ENCODE measurements around the gene GNAQ. TPM values are rescaled to one million over a fixed set of nuclear protein-coding genes. Genes with fewer than 3 reads are reported as not detected.

GNAQ gene
- total and polyA plus RNA-seq, 4 donors, result 21.9 to 84.2 (median 53.1) TPM

DNA sequence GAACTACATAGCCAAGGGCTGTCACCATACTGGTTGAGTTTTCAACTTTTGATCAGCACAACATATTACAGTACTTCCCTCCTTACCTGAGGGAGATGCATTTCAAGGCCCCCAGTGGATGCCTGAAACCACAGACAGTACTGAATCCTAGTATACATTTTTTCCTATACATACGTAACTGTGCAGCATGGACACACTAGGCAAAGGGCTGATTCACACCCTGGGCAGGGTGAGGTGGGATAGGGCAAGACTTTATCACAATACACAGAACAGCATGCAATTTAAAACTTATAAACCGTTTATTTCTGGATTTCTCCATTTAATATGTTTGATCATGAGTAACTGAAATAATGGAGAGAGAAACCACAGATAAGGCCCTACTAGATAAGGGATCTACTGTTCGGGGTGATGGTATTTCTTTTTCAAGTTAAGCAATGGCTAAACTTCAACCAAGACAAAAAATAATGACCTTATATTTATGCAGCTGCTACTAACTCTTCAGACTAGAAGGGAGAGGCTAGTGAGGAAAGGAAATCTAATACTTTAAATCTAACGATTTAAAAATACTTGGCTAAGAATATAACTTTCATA lies 196.6 kb downstream of the GNAQ start:
- Histone ChIP-seq H3K36me3 (ENCODE audit: control insufficient read depth in 1 of 2, insufficient read depth in 2 of 2, low read length in 1 of 2) (no peaks in the 10 kb centered on the region), H3K9me3 (ENCODE audit: control insufficient read depth, low read length) (no peaks in the 10 kb centered on the region), H3K27me3 (ENCODE audit: control insufficient read depth in 1 of 2, insufficient read depth in 2 of 2, low read length in 1 of 2) (no peaks in the 10 kb centered on the region), H3K27ac (ENCODE audit: low read depth in 1 of 2, low read length in 2 of 2) (no peak overlapping the region), H3K4me3 (ENCODE audit: low read length in 2 of 2) (no peak overlapping the region), H3K4me1 (ENCODE audit: control insufficient read depth in 1 of 2, insufficient read depth in 2 of 2, low read length in 2 of 2) (peaks cover 3 to 11% of the 10 kb centered on the region in 2 donors)
- intact Hi-C loops (cut with DNase I), result loop anchor here in 1 of 2 donors (5.0 kb wide), 1 partner anchor 192 kb away; no protein-coding TSS in a partner anchor
- 39 to 53% methylated on average over 4 of the region's 4 CpGs for WGBS, 2 donors
- no peak for DNase-seq
- no peak for ATAC-seq (ENCODE audit: low FRiP score)

DNA sequence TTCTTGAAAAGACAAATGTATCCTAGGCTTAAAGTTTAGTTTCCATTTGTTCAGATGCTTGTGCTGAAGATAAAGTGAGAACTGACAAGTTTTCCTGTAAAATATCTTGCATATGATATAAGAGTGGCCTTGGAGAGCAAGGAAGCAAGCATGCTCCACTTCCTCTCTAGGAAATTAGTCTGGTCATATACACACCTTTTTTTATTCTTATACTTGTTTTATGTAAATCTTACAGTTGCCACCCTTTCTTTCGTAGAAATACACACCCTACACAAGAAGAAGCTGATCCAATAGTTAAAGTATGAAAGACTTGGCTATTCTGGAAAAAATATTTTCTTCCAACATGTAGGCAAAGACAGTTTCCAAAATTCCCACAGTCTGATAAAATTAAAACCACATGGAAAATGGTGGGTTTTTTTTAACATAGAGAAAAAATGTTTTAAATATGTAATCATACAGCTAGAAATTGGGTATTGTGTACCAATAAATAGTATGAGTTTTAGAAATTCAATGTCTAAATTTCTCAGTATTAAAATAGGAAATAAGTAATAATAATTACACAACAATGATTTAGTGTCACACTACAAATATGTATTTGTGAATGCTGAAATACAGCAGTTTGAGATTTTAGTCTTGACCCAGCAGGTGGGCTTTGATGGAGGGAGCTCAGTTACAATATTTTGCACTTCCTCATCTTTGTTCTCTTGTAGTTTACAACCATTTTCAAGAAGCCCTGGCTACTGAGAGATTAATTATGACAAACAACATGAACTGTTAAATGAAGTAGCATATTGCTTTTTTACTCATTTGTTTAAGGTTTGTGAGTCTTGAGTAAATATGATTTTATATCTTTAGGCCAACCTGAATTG lies 197.8 kb downstream of the GNAQ start:
- Histone ChIP-seq H3K4me3 (ENCODE audit: low read length in 2 of 2) (no peak overlapping the region), H3K4me1 (ENCODE audit: control insufficient read depth in 1 of 2, insufficient read depth in 2 of 2, low read length in 2 of 2) (peaks cover 0 to 8% of the 10 kb centered on the region in 2 donors), H3K27ac (ENCODE audit: low read depth in 1 of 2, low read length in 2 of 2) (peak overlapping the region in 1 of 2 donors; percentile 67), H3K36me3 (ENCODE audit: control insufficient read depth in 1 of 2, insufficient read depth in 2 of 2, low read length in 1 of 2) (no peaks in the 10 kb centered on the region), H3K9me3 (ENCODE audit: control insufficient read depth, low read length) (no peaks in the 10 kb centered on the region), H3K27me3 (ENCODE audit: control insufficient read depth in 1 of 2, insufficient read depth in 2 of 2, low read length in 1 of 2) (no peaks in the 10 kb centered on the region)
- ATAC-seq (ENCODE audit: low FRiP score) (no peak), DNase-seq (no peak)
- intact Hi-C loops (cut with DNase I), result loop anchor here in 1 of 2 donors (5.0 kb wide), 1 partner anchor 194 kb away; no protein-coding TSS in a partner anchor
- WGBS, 2 donors, result 0 to 2% methylated on average over 1 of the region's 1 CpG

DNA sequence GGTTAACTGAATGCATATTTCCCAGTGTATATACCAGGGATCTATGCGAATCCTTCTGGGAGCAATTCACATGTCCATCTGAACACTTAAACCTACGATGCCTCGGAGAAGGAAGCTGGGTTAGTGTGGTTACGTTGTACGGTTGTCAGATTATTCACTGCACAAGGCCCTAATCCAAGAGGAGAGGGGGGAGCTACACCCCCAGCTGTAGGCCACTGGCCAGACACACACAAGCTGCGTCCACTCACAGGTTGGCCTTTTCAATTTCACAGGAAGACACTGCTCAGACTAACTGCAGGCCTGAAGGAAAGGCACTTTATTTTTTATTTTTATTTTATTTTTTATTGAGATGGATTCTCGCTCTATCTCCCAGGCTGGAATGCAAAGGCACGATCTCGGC lies 199.0 kb downstream of the GNAQ start:
- ATAC-seq (ENCODE audit: low FRiP score) (no peak), DNase-seq (no peak)
- Histone ChIP-seq H3K36me3 (ENCODE audit: control insufficient read depth in 1 of 2, insufficient read depth in 2 of 2, low read length in 1 of 2) (no peaks in the 10 kb centered on the region), H3K4me3 (ENCODE audit: low read length in 2 of 2) (no peak overlapping the region), H3K27me3 (ENCODE audit: control insufficient read depth in 1 of 2, insufficient read depth in 2 of 2, low read length in 1 of 2) (no peaks in the 10 kb centered on the region), H3K9me3 (ENCODE audit: control insufficient read depth, low read length) (no peaks in the 10 kb centered on the region), H3K4me1 (ENCODE audit: control insufficient read depth in 1 of 2, insufficient read depth in 2 of 2, low read length in 2 of 2) (peaks cover 0 to 8% of the 10 kb centered on the region in 2 donors), H3K27ac (ENCODE audit: low read depth in 1 of 2, low read length in 2 of 2) (peak overlapping the region in 1 of 2 donors; percentile 42)
- intact Hi-C loops (cut with DNase I), result loop anchor here in 1 of 2 donors (5.0 kb wide), 1 partner anchor 195 kb away; no protein-coding TSS in a partner anchor
- WGBS, 2 donors, result 47 to 50% methylated on average over 9 of the region's 9 CpGs

DNA sequence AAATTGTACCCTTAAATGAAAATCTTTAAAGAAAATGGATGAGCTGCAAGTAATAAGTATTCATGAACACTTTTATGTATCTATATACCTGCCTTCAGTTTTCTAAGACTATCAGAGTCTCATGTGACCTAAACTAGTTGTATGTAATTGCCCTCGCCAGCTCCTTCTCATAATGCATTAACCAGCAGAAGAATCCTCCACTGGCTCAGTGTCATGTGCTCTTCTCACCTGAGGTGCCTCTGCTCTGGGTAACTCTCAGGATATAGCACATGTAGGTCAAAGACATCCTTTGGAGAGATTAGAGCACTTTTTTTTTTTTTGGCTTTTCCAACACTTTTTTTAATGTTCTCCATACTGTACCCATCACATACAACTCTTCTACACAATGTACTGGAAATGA lies 199.8 kb downstream of the GNAQ start:
- DNase-seq (no peak), ATAC-seq (ENCODE audit: low FRiP score) (no peak)
- intact Hi-C loops (cut with DNase I), result loop anchor here in 1 of 2 donors (5.0 kb wide), 1 partner anchor 196 kb away; no protein-coding TSS in a partner anchor
- Histone ChIP-seq H3K4me3 (ENCODE audit: low read length in 2 of 2) (no peak overlapping the region), H3K27me3 (ENCODE audit: control insufficient read depth in 1 of 2, insufficient read depth in 2 of 2, low read length in 1 of 2) (no peaks in the 10 kb centered on the region), H3K36me3 (ENCODE audit: control insufficient read depth in 1 of 2, insufficient read depth in 2 of 2, low read length in 1 of 2) (no peaks in the 10 kb centered on the region), H3K4me1 (ENCODE audit: control insufficient read depth in 1 of 2, insufficient read depth in 2 of 2, low read length in 2 of 2) (peaks cover 0 to 8% of the 10 kb centered on the region in 2 donors), H3K9me3 (ENCODE audit: control insufficient read depth, low read length) (no peaks in the 10 kb centered on the region), H3K27ac (ENCODE audit: low read depth in 1 of 2, low read length in 2 of 2) (no peak overlapping the region)
- 93 to 99% methylated on average over 1 of the region's 1 CpG for WGBS, 2 donors

DNA sequence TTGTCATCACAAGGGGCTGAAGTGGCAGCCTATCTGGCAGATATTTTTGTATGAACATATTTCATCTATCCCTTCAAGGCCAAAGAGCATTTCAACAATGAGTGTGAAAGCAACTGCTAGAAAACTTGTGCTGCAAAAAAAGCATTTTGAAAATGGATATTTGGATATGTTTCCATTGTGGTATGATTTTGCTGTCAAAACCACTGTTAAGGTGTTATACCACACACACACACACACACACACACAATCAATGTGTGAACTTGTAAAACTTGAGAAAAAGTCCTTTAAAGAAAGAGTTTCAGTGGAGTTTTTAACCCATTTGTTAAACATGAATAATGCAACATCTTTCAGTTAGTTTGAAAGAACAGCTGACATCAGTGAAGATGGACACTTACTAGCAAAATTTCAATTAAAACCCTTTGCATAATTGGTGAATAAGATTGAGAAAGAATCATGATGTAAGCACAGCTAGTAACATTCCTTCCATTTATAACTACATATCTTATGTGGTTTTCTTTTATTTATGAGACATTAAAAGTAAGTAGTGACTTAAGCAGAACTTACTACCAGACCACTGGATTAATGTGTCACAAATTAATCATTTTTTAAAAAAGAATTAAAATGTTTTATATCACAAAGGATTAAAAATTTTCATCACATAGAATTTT lies 200.9 kb downstream of the GNAQ start:
- no peak for ATAC-seq (ENCODE audit: low FRiP score)
- intact Hi-C loops (cut with DNase I), result loop anchor here in 1 of 2 donors (5.0 kb wide), 1 partner anchor 197 kb away; no protein-coding TSS in a partner anchor

DNA sequence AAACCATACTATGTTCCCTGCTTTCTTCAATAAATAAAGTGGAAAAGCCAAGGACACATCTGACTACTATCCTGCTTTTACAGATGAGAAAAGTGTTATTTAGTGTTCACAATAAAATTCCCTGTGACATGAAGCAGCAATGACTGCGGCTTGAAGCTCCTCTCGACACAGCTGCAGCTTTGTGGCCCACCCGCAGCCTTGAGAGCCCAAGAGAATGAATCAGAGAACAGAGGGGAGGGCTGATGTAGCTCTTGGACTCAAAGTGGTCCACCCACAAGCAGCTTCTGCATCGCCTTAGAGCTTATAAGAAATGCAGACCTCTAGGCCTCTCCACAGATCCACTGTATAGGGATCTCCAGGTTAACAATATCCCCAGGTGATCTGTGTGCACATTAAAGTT lies 202.2 kb downstream of the GNAQ start:
- WGBS, 2 donors, result 92 to 93% methylated on average over 4 of the region's 4 CpGs
- Histone ChIP-seq H3K36me3 (ENCODE audit: control insufficient read depth in 1 of 2, insufficient read depth in 2 of 2, low read length in 1 of 2) (no peaks in the 10 kb centered on the region), H3K9me3 (ENCODE audit: control insufficient read depth, low read length) (no peaks in the 10 kb centered on the region), H3K27ac (ENCODE audit: low read depth in 1 of 2, low read length in 2 of 2) (no peak overlapping the region), H3K4me1 (ENCODE audit: control insufficient read depth in 1 of 2, insufficient read depth in 2 of 2, low read length in 2 of 2) (peaks cover 0 to 8% of the 10 kb centered on the region in 2 donors), H3K27me3 (ENCODE audit: control insufficient read depth in 1 of 2, insufficient read depth in 2 of 2, low read length in 1 of 2) (no peaks in the 10 kb centered on the region), H3K4me3 (ENCODE audit: low read length in 2 of 2) (no peak overlapping the region)
- no peak for ATAC-seq (ENCODE audit: low FRiP score)
- DNase-seq, result no peak
- intact Hi-C loops (cut with DNase I), result no loop called here

More for the DNA sequence above, 200.9 kb downstream of the GNAQ start:
- H3K4me3 ChIP-seq (ENCODE audit: low read length in 2 of 2), result no peak overlapping the region
- DNase-seq, result no peak
- no peaks in the 10 kb centered on the region for H3K27me3 ChIP-seq (ENCODE audit: control insufficient read depth in 1 of 2, insufficient read depth in 2 of 2, low read length in 1 of 2)
- peaks cover 0 to 8% of the 10 kb centered on the region in 2 donors for H3K4me1 ChIP-seq (ENCODE audit: control insufficient read depth in 1 of 2, insufficient read depth in 2 of 2, low read length in 2 of 2)
- H3K27ac ChIP-seq (ENCODE audit: low read depth in 1 of 2, low read length in 2 of 2), result no peak overlapping the region
- no peaks in the 10 kb centered on the region for H3K36me3 ChIP-seq (ENCODE audit: control insufficient read depth in 1 of 2, insufficient read depth in 2 of 2, low read length in 1 of 2)
- no peaks in the 10 kb centered on the region for H3K9me3 ChIP-seq (ENCODE audit: control insufficient read depth, low read length)

DNA sequence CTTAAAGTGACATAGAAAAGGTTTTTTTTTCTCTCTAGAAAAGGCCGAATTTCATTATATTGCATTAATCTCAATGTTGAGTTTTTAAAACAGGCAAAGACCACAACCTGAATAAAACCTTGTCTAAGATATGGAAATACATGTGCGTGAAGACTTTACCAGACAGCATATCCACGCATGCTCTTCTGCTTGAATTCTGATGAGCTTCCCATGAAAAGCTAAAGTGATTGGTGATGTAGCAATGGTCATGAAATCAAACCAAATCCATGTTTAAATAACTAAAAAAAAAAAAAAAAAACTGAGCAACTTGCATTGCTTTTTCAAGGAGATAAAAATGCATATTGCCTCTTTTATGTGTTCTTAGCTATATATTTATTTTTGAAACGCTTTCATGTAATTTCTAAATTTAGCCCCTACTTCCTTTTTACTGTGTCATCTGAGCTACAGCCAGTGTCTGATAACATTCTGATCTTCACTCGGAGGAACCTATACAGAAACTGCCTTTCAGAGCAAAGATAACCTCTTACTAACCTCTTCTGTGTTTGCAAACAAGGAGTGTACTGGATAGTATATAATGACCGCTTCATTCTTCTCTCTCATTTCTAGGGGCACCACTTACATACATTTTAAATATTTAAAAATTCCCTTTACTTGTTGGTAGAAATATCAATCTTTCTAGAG lies 204.4 kb downstream of the GNAQ start:
- H3K9me3 ChIP-seq (ENCODE audit: control insufficient read depth, low read length), result no peaks in the 10 kb centered on the region
- no peaks in the 10 kb centered on the region for H3K36me3 ChIP-seq (ENCODE audit: control insufficient read depth in 1 of 2, insufficient read depth in 2 of 2, low read length in 1 of 2)
- DNase-seq (no peak), ATAC-seq (ENCODE audit: low FRiP score) (no peak)
- no peak overlapping the region for H3K27ac ChIP-seq (ENCODE audit: low read depth in 1 of 2, low read length in 2 of 2)
- no peak overlapping the region for H3K4me3 ChIP-seq (ENCODE audit: low read length in 2 of 2)
- peaks cover 0 to 8% of the 10 kb centered on the region in 2 donors for H3K4me1 ChIP-seq (ENCODE audit: control insufficient read depth in 1 of 2, insufficient read depth in 2 of 2, low read length in 2 of 2)
- WGBS, 2 donors, result 68 to 70% methylated on average over 6 of the region's 6 CpGs
- intact Hi-C loops (cut with DNase I), result no loop called here
- no peaks in the 10 kb centered on the region for H3K27me3 ChIP-seq (ENCODE audit: control insufficient read depth in 1 of 2, insufficient read depth in 2 of 2, low read length in 1 of 2)

DNA sequence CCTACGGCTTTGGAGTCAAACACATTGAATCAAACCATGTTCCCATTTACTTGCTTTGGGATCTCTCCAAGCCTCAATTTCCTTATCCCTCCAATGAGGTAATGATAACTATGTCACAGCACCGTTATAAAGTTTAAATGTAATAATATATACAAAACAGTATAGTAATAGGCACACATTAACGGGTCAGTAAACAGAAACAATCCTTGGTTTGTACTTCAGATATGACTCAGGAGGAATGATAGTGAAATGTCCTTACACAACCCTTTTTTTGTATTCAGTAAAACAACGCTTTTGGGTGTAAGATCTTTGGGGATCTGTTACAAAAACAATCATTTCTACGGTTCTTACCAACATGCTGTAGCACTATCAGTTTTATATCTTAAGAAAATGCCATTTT lies 205.0 kb downstream of the GNAQ start:
- no peak overlapping the region for H3K4me3 ChIP-seq (ENCODE audit: low read length in 2 of 2)
- DNase-seq (no peak), ATAC-seq (ENCODE audit: low FRiP score) (no peak)
- no peak overlapping the region for H3K27ac ChIP-seq (ENCODE audit: low read depth in 1 of 2, low read length in 2 of 2)
- 75 to 79% methylated on average over 5 of the region's 5 CpGs for WGBS, 2 donors
- no peaks in the 10 kb centered on the region for H3K36me3 ChIP-seq (ENCODE audit: control insufficient read depth in 1 of 2, insufficient read depth in 2 of 2, low read length in 1 of 2)
- intact Hi-C loops (cut with DNase I), result no loop called here
- H3K4me1 ChIP-seq (ENCODE audit: control insufficient read depth in 1 of 2, insufficient read depth in 2 of 2, low read length in 2 of 2), result peaks cover 0 to 8% of the 10 kb centered on the region in 2 donors
- H3K27me3 ChIP-seq (ENCODE audit: control insufficient read depth in 1 of 2, insufficient read depth in 2 of 2, low read length in 1 of 2), result no peaks in the 10 kb centered on the region
- H3K9me3 ChIP-seq (ENCODE audit: control insufficient read depth, low read length), result no peaks in the 10 kb centered on the region
